Heart left ventricle (tissue), 16 donors: Measurements from ENCODE around the gene TRIM8. TPM values are rescaled to one million over a fixed set of nuclear protein-coding genes. Genes with fewer than 3 reads are reported as not detected.

Experiments
- ATAC-seq, 4 donors: fragments of 200-7000 bp; cut with Tn5 transposase; one replicate each; pipeline ENCODE4 v1.9.1; 2020 to 2022; ENCODE audit warnings: moderate library complexity in 4 of 4, mild to moderate bottlenecking in 3 of 4, moderate number of reproducible peaks in 1 of 4
- DNase-seq, 5 donors: peaks; one replicate each; pipeline ENCODE4 v3.0.0-alpha.2; 2020
- H3K27ac ChIP-seq, 12 donors: fragments of 200-600 bp; sonication (generic) in 4 of 12; one replicate each; pipeline versions ENCODE4 v1.5.0 to v1.8.0; 2016 to 2022; ENCODE audit warnings: mild to moderate bottlenecking in 2 of 12
- H3K27me3 ChIP-seq, 9 donors: fragments of 200-600 bp; sonication (generic) in 2 of 9; one replicate each; pipeline versions ENCODE4 v1.5.1 to v1.8.0; 2016 to 2022; ENCODE audit warnings: mild to moderate bottlenecking in 3 of 9
- H3K36me3 ChIP-seq, 9 donors: fragments of 200-600 bp; sonication (generic) in 2 of 9; one replicate each; pipeline versions ENCODE4 v1.5.0 to v1.8.0; 2018 to 2022; ENCODE audit warnings: mild to moderate bottlenecking in 2 of 9
- H3K4me1 ChIP-seq, 12 donors: fragments of 200-600 bp; sonication (generic) in 4 of 12; one replicate each; pipeline versions ENCODE4 v1.5.0 to v1.8.0; 2016 to 2022; ENCODE audit warnings: mild to moderate bottlenecking in 3 of 12
- H3K4me3 ChIP-seq, 12 donors: fragments of 200-600 bp; sonication (generic) in 4 of 12; one replicate each; pipeline versions ENCODE4 v1.5.0 to v1.8.0; 2017 to 2022; ENCODE audit warnings: mild to moderate bottlenecking in 9 of 12, moderate library complexity in 4 of 12
- H3K9me3 ChIP-seq, 12 donors: fragments of 200-600 bp; sonication (generic) in 4 of 12; one replicate each; pipeline versions ENCODE4 v1.5.0 to v1.8.0; 2016 to 2022; ENCODE audit warnings: mild to moderate bottlenecking in 1 of 12
- CTCF ChIP-seq, 12 donors: fragments of 200-600 bp; sonication (generic) in 4 of 12; IDR thresholded peaks; one replicate each; pipeline versions ENCODE4 v1.5.0 to v1.8.0; 2018 to 2022; ENCODE audit warnings: antibody characterized with exemption in 12 of 12, mild to moderate bottlenecking in 5 of 12
- POLR2A ChIP-seq, 2 donors: fragments of 450-650 bp; IDR thresholded peaks; one replicate each; pipeline ENCODE4 v1.6.1; 2017; ENCODE audit warnings: antibody characterized with exemption in 2 of 2, mild to moderate bottlenecking in 2 of 2, moderate library complexity in 2 of 2
- WGBS, 4 donors: extraction: QIAGEN DNeasy Blood & Tissue Kit in 2 of 4; methylation state at CpG; one replicate each; pipeline versions ENCODE4 v1.1.5 to v1.1.7; 2013 to 2018; 5-methylcytosine and 5-hydroxymethylcytosine counted together
- intact Hi-C, 10 donors: fragments of 100-400 bp; cut with DNase I; formaldehyde crosslinking; loops; one replicate each; pipeline versions ENCODE4 v1.11.1 to v1.14.2; 2022
- polyA plus RNA-seq, 2 donors: library from polyadenylated mRNA; stranded (reverse); fragments of 200-250 nt; gene quantifications; one replicate each; pipeline ENCODE4 v1.2.3, GENCODE V29; 2013
- total RNA-seq, 9 donors: library from RNA; depleted of rRNA in 2 of 9; stranded (reverse); fragments of >200 nt in 2 of 9; fragmentation: NEBNext Ultra II Directional in 3 of 9; extraction: Animal tissue kit (Norgen Biotek cat#: 25700) in 3 of 9; gene quantifications; one replicate each; pipeline versions ENCODE4 v1.1.0 to v1.2.4, GENCODE V29; 2016 to 2023
- donor health status: ischemic (EF 13 %, LVEDD 7.1; RV severe dilation, severe dysfunction).
- donor health status: healthy with polysubstance abuse.
- donor health status: DM: no; HTN: yes; CAD: no.
- donor health status: DM: no; HTN: no; CAD: no.
- donor health status: ischemic (EF 25% LVEDD 6.9; RV normal size, moderate dysfunction).
- donor health status: ischemic (EF 25% LVEDD 5.7; RV mildly dilated, moderate dysfunction).
- donor health status: healthy.
- donor health status: DM: yes; HTN: yes; CAD: no.
- donor health status: ischemic (EF 35%, LVEDD 5.7; RV mildly dilated, moderate dysfunction).
- donor health status: nonischemic (EF 11% LVEDD 7.7; RV severe dilation, severe dysfunction).
- donor health status: DM: yes; HTN: yes; CAD: no.
- donor health status: PGD.
- donor health status: ischemic (EF 29% LVEDD 5.4; RV normal size, mild dysfunction).
- donor health status: nonischemic (EF 23%, LVEDD 6.1; RV moderate dilation, normal function).

The TRIM8 gene
- total and polyA plus RNA-seq, 11 donors, result 38.9 to 225 (median 102) TPM

DNA sequence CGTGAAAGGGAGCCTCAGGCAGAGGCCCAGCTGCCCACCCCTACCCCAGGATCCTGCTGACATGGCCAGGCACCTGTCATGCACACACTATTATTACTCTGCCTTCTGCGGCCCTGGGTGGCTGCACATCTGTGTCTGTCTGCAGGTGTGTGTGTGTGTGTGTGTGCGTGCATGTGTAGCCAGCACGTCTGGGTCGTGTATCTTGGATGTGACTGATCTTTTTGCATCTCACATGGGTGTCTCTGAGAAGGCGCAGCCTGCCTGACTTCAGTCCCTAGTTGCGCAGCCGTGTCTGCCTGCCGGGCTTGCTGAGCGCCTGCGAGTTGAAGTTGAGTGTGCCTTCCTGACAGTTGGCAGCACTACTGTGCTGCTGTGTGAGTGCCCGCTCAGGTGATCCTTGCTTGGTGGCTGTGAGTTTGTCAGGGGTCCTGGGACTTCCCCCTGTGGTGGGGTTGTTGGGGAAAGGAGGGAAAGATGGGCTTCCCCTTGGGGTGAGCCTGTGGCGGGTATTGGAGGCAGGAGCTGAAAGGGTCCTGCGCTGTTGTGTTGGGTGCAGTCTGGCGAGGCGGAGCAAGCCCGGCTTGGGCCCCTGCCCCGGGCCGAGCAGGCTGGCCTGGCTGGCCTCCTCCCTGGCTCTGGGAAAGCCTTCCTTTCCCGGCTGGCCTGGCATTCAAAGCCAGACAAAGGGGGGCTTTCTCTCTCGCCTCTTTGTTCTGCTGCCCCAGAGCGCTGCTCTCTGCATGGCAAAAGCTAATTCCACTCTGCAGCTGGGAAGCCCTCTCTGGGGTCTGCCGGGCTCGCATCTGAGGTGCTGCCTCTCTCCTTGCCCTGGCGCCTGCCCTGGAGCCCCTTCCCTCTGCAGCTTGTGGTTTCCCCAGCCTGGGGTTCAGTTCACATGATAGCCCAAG, 4.9 kb downstream of the TRIM8 start:
- Histone ChIP-seq H3K9me3 (no peaks in the 10 kb centered on the region), H3K4me1 (peaks cover 38 to 87% (median 70%) of the 10 kb centered on the region in 12 donors), H3K4me3 (peak overlapping the region in 11 of 12 donors; percentile 3 to 97 (median 86)), H3K27ac (peak overlapping the region; percentile 27 to 100 (median 96)), H3K27me3 (no peaks in the 10 kb centered on the region), H3K36me3 (peaks cover 0 to 32% (median 27%) of the 10 kb centered on the region in 9 donors)
- DNase-seq (peak in 4 of 5 donors; percentile 34 to 74 (median 62)), ATAC-seq (no peak)
- TF ChIP-seq POLR2A (IDR thresholded peaks at IDR 0.05), result no peak
- TF ChIP-seq CTCF (IDR thresholded peaks at IDR 0.05), result no peak
- intact Hi-C loops, result loop anchor here in 5 of 10 donors (5.0 to 10.0 kb wide), 5 partner anchors 63 to 144 kb away; partner anchors contain the start of genes ARL3 (in 3 of the 5), SFXN2 (in 3 of the 5), ACTR1A (in 2 of the 5) and SUFU (in 2 of the 5)
- WGBS, 4 donors, result 26 to 31% (median 28%) methylated on average over 19 to 25 of the region's 25 CpGs

- no peak for TF ChIP-seq POLR2A (IDR thresholded peaks at IDR 0.05)
- H3K36me3 ChIP-seq, result peaks cover under 1 to 41% (median 35%) of the 10 kb centered on the region in 9 donors
- H3K4me3 ChIP-seq, result peak overlapping the region in 9 of 12 donors; percentile 23 to 97 (median 86)
- WGBS, 4 donors, result 48 to 60% (median 50%) methylated on average over 12 of the region's 12 CpGs
- H3K9me3 ChIP-seq, result no peaks in the 10 kb centered on the region
- H3K27ac ChIP-seq, result peak overlapping the region in 11 of 12 donors; percentile 23 to 100 (median 93)
- ATAC-seq, result no peak
- intact Hi-C loops, result loop anchor here in 5 of 10 donors (5.0 to 10.0 kb wide), 5 partner anchors 62 to 145 kb away; partner anchors contain the start of genes ARL3 (in 3 of the 5), SFXN2 (in 3 of the 5), ACTR1A (in 2 of the 5) and SUFU (in 2 of the 5)
- H3K27me3 ChIP-seq, result no peaks in the 10 kb centered on the region
- peak in 2 of 5 donors; percentile 18 to 60 for DNase-seq
- H3K4me1 ChIP-seq, result peaks cover 38 to 90% (median 72%) of the 10 kb centered on the region in 12 donors
Observed at GRCh38 chr10:102649797-102650654, 5.7 kb downstream of the TRIM8 start.

- ATAC-seq (no peak), DNase-seq (peak in 1 of 5 donors; percentile 58)
- intact Hi-C loops, result no loop called here
- H3K27me3 ChIP-seq, result no peaks in the 10 kb centered on the region
- H3K4me1 ChIP-seq, result peaks cover 38 to 92% (median 72%) of the 10 kb centered on the region in 12 donors
- no peak for TF ChIP-seq POLR2A (IDR thresholded peaks at IDR 0.05)
- no peak for TF ChIP-seq CTCF (IDR thresholded peaks at IDR 0.05)
- peak overlapping the region in 11 of 12 donors; percentile 22 to 100 (median 71) for H3K27ac ChIP-seq
- H3K4me3 ChIP-seq, result peak overlapping the region in 3 of 12 donors; percentile 1 to 89 (median 14)
- no peaks in the 10 kb centered on the region for H3K9me3 ChIP-seq
- 40 to 59% (median 51%) methylated on average over 9 to 11 of the region's 11 CpGs for WGBS, 4 donors
- H3K36me3 ChIP-seq, result peaks cover 2 to 50% (median 44%) of the 10 kb centered on the region in 9 donors
Observed at GRCh38 chr10:102650655-102651454, 6.6 kb downstream of the TRIM8 start.
